Activated B cell treated with CpG ODN at 0.5 μM for 24 hours (primary cell): Measurements from ENCODE around the gene SEMA5A. TPM values are rescaled to one million over a fixed set of nuclear protein-coding genes. Genes with fewer than 3 reads are reported as not detected.

Source experiments
- ATAC-seq: fragments of 200-7000 bp; cut with Tn5 transposase; one replicate; pipeline ENCODE4 v1.10.0; 2021; ENCODE audit warnings: low read depth, mild to moderate bottlenecking, moderate library complexity
- CTCF ChIA-PET: fragments of 350-600 bp; sonication (Branson Sonifier 250); formaldehyde crosslinking; loops from one replicate; lab custom pipeline; 2021; ENCODE audit warnings: antibody characterized with exemption; lab: Charles Lee
- POLR2A ChIA-PET: fragments of 350-600 bp; sonication (Branson Sonifier 250); formaldehyde crosslinking; loops from one replicate; lab custom pipeline; 2021; ENCODE audit warnings: antibody characterized with exemption; lab: Charles Lee
- DNase-seq: peaks from one replicate; pipeline ENCODE4 v3.0.0; 2022
- H3K27ac Mint-ChIP-seq: one replicate; pipeline ENCODE4 v1.8.0; 2020; ENCODE audit warnings: mixed read lengths
- H3K27me3 Mint-ChIP-seq: one replicate; pipeline ENCODE4 v1.8.0; 2021; ENCODE audit warnings: mixed read lengths
- H3K36me3 Mint-ChIP-seq: one replicate; pipeline ENCODE4 v1.8.0; 2021; ENCODE audit warnings: low read depth, mixed read lengths
- H3K4me1 Mint-ChIP-seq: one replicate; pipeline ENCODE4 v1.8.0; 2021; ENCODE audit warnings: mixed read lengths
- H3K4me3 Mint-ChIP-seq: one replicate; pipeline ENCODE4 v1.8.0; 2020; ENCODE audit warnings: mild to moderate bottlenecking, mixed read lengths
- H3K9me3 Mint-ChIP-seq: one replicate; pipeline ENCODE4 v1.8.0; 2020; ENCODE audit warnings: mixed read lengths
- intact Hi-C: fragments of 100-400 bp; cut with micrococcal nuclease; formaldehyde crosslinking; loops from one replicate; pipeline ENCODE4 v1.15.1; 2024
- total RNA-seq: library from RNA; stranded (reverse); gene quantifications from 2 replicates; pipeline ENCODE4 v1.2.3, GENCODE V29; 2022
- TF ChIP-seq, protein P1 (sequence below): fragments of 200-600 bp; IDR thresholded peaks from one replicate; pipeline ENCODE4 v1.8.0; 2022; ENCODE audit warnings: antibody characterized with exemption, mild to moderate bottlenecking

SEMA5A gene
- total RNA-seq, 1 donor from 2014 or later, result not detected

DNA sequence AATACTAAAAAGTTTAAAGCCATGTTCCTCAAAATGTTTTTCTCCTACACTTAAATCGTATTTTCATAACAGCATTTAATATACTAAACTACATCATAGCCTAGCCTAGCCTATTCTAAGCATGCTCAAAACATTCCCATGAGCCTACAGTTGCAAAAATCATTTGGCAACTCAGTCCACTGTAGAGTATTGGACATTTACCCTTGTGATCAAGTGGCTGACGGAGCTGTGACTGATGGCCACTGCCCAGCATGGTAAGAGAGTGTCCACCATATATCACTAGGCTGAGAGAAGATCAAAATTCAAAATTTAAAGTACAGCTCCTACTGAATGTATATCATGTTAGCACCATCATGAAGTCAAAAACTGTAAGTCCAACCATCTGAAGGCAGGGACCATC lies 30.9 kb downstream of the SEMA5A start:
- intact Hi-C loops, result no loop called here
- Mint-ChIP-seq H3K4me1 (no peaks in the 10 kb centered on the region), H3K27ac (no peak overlapping the region), H3K27me3 (no peaks in the 10 kb centered on the region), H3K36me3 (no peaks in the 10 kb centered on the region), H3K9me3 (no peaks in the 10 kb centered on the region), H3K4me3 (no peak overlapping the region)
- TF ChIP-seq, protein P1, sequence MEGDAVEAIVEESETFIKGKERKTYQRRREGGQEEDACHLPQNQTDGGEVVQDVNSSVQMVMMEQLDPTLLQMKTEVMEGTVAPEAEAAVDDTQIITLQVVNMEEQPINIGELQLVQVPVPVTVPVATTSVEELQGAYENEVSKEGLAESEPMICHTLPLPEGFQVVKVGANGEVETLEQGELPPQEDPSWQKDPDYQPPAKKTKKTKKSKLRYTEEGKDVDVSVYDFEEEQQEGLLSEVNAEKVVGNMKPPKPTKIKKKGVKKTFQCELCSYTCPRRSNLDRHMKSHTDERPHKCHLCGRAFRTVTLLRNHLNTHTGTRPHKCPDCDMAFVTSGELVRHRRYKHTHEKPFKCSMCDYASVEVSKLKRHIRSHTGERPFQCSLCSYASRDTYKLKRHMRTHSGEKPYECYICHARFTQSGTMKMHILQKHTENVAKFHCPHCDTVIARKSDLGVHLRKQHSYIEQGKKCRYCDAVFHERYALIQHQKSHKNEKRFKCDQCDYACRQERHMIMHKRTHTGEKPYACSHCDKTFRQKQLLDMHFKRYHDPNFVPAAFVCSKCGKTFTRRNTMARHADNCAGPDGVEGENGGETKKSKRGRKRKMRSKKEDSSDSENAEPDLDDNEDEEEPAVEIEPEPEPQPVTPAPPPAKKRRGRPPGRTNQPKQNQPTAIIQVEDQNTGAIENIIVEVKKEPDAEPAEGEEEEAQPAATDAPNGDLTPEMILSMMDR, result no peak
- POLR2A ChIA-PET, result no interaction called here
- no peak for DNase-seq
- CTCF ChIA-PET, result no interaction called here
- no peak for ATAC-seq

DNA sequence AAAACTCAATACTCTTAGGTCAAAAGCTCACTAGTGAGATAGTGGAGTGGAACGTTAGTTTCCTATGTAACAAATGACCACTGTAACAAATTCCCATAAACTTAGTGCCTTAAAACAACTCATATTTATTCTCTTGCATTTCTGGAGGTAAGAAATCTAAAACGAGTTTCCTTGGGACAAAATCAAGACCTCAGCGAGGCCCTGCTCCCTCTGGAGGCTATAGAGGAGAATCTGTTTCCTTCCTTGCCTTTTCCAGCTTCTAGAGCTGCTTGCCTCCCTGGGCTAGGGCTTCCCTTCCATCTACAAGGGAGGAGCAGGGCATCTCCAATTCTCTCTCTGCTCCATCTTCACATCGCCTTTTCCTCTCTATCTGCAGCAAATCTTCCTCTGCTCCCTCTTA lies 32.0 kb downstream of the SEMA5A start:
- ATAC-seq (no peak), DNase-seq (no peak)
- Mint-ChIP-seq H3K27me3 (no peaks in the 10 kb centered on the region), H3K9me3 (no peaks in the 10 kb centered on the region), H3K36me3 (no peaks in the 10 kb centered on the region), H3K27ac (no peak overlapping the region), H3K4me1 (no peaks in the 10 kb centered on the region), H3K4me3 (no peak overlapping the region)
- intact Hi-C loops, result no loop called here
- TF ChIP-seq, protein P1, result no peak
- POLR2A ChIA-PET, result no interaction called here
- CTCF ChIA-PET, result no interaction called here

DNA sequence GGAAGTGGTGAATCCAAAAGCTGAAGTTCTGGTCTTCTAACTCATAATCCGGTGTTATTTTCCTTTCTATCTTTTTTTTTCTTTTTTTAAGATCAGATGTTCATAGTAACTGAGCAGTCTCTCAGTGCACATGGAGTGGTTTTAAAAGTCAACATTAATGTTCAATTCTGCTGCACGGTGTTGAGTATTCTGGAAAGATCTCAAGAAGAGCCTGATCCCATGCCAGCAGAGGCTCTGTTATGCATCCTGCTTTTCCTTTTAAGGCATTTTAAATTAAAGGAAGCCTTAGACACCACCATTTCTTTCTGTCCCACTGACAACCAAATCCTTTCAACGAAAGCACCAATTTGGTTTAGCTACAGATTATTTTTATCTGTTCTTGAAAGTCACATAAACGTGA lies 33.4 kb downstream of the SEMA5A start:
- DNase-seq, result no peak
- Mint-ChIP-seq H3K9me3 (no peaks in the 10 kb centered on the region), H3K36me3 (no peaks in the 10 kb centered on the region), H3K4me3 (no peak overlapping the region), H3K4me1 (no peaks in the 10 kb centered on the region), H3K27ac (no peak overlapping the region), H3K27me3 (no peaks in the 10 kb centered on the region)
- no peak for ATAC-seq
- intact Hi-C loops, result no loop called here
- ChIA-PET CTCF (no interaction called here), POLR2A (no interaction called here)
- TF ChIP-seq, protein P1, result no peak

DNA sequence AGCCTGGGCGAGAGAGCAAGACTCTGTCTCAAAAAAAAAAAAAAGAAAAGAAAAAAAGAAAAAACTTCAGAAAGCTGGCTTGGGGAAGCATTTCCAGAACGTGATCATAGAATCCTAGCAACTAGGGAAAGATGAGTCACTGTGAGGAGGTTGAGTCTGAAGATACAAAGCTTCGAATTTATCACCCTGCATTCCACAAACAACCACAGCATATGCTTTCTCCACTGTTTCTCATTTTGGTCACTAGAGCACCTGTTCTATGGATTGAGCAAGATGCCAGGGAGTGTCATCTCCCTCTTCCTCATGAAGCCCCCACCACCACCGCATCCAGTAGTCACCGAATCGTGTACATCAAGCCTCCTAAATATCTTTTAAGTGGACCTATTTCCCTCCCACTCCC lies 37.9 kb downstream of the SEMA5A start:
- POLR2A ChIA-PET, result no interaction called here
- Mint-ChIP-seq H3K27ac (no peak overlapping the region), H3K4me1 (no peaks in the 10 kb centered on the region), H3K36me3 (no peaks in the 10 kb centered on the region), H3K4me3 (no peak overlapping the region), H3K9me3 (no peaks in the 10 kb centered on the region), H3K27me3 (no peaks in the 10 kb centered on the region)
- intact Hi-C loops, result no loop called here
- CTCF ChIA-PET, result no interaction called here
- ATAC-seq (no peak), DNase-seq (no peak)
- TF ChIP-seq, protein P1, result no peak

DNA sequence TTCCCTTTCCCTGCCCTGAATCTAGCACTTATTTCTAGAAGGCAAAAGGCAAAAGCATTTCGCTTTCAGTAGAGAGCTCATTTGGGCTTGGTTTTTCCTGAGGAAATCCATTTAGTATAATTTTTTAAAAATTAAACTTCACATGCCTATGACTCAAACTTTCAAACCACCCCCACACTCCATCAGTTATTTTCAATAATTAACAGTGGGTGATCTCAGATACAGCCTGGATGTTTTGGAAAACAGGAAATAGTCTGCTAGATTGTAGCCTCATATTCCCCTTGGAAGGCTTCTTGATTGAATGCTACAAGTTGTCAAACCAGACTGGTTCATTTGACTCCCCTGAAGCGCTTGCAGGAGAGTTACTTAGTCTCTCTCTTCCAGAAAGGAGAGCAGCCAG lies 40.6 kb downstream of the SEMA5A start:
- no peaks in the 10 kb centered on the region for H3K36me3 Mint-ChIP-seq
- H3K9me3 Mint-ChIP-seq, result no peaks in the 10 kb centered on the region
- H3K4me1 Mint-ChIP-seq, result no peaks in the 10 kb centered on the region
- intact Hi-C loops, result no loop called here
- H3K27me3 Mint-ChIP-seq, result no peaks in the 10 kb centered on the region
- ChIA-PET CTCF (no interaction called here), POLR2A (no interaction called here)
- no peak overlapping the region for H3K27ac Mint-ChIP-seq
- DNase-seq (no peak), ATAC-seq (no peak)
- TF ChIP-seq, protein P1, result no peak
- H3K4me3 Mint-ChIP-seq, result no peak overlapping the region
